ENCODE measurements around the gene DISC1. TPM values are rescaled to one million over a fixed set of nuclear protein-coding genes. Genes with fewer than 3 reads are reported as not detected.

The DISC1 gene
- total and polyA plus RNA-seq, 2 experiments from 2014 or later: 2.1 to 6.5 TPM

DNA sequence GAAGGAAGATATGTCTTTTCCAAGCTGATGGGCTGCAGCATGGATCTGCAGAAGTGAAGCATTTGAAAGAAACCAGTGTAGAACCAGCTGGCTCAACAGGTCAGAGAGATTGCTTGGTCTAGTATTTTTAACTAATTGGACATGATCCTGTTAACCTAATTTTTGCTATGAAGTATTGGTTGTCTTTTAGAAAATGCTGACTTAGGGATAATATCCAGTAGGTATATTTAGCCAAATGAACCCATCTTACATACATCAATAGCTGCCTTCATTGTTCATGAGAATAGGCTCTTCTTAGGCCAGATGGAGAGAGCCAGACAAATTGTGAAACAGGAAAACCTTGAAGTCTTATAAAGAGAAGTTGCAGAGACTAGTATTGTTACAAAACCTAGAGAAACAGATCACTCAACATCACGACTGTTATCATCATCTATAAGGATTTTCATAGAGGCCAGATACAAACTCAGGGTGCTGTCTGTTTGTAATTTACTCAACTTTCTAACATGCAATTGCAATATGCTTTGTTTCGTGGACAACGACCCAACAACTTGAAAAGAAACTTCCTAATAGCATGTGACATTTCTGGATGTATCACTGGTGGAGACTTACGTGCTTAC is 148.2 kb downstream of the DISC1 start (continued):
- TF ChIP-seq ZNF462 (CRISPR knock-in tag; IDR thresholded peaks at IDR 0.05): no peak
- no peak for TF ChIP-seq JUNB (IDR thresholded peaks at IDR 0.05; ENCODE audit: unreplicated experiment)
- no peak for TF ChIP-seq ZNF331 (CRISPR knock-in tag; IDR thresholded peaks at IDR 0.05; ENCODE audit: low read depth)
- no peak for TF ChIP-seq EZH2phosphoT487 (IDR thresholded peaks at IDR 0.05; ENCODE audit: unreplicated experiment)
- TF ChIP-seq ZNF114 (CRISPR knock-in tag; IDR thresholded peaks at IDR 0.05): no peak

DNA sequence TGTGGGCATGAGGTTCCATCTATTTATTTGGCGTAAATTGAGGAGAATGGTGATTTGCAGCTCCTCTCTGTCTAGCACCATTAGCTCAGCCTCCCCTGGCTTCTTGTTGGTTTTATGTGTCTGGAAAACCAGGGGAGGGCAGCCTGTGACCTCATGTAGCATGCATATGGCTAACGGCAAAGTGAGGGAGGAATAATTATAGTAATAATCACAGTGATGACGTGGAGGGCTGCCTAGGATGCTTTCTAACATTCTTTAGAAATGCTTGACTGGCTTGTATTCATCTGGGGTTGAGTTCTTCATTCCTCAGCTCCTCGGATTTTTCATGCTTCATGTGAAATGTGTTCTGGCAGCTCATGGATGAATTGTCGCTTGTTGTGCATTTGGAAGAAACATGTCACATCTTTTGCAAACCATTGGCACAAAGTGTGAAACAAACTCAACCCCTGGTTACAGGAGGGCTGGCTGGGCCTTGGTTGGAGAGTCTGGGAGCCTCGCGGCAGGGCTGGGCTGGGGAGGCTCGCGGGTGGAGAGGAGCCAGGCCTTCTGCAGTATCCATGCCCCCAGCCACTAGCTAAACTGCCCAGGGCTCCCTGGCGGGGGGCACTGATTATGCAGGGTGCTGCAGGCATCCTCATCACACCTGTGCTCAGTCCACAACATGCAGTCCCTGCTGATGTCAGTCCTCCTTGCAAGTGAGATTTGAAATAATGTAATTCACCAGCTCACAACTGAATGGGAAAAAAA is 149.6 kb downstream of the DISC1 start:
- H3K4me2 ChIP-seq: no peak overlapping the region
- H3K4me1 Mint-ChIP-seq: peaks cover 2% of the 10 kb centered on the region; the same call in 1 of the 3 replicates
- H3K27ac Mint-ChIP-seq: no peak overlapping the region
- TF ChIP-seq ZNF462 (CRISPR knock-in tag; IDR thresholded peaks at IDR 0.05) (no peak), ZNF331 (CRISPR knock-in tag; IDR thresholded peaks at IDR 0.05; ENCODE audit: low read depth) (no peak), EZH2phosphoT487 (IDR thresholded peaks at IDR 0.05; ENCODE audit: unreplicated experiment) (no peak), CREB1 (CRISPR knock-in tag; IDR thresholded peaks at IDR 0.05; ENCODE audit: low read depth) (no peak)

More for the DNA sequence above, 149.6 kb downstream of the DISC1 start:
- H3K9me2 ChIP-seq (ENCODE audit: insufficient read depth): no peaks in the 10 kb centered on the region
- H3K27me3 ChIP-seq (ENCODE audit: insufficient read depth): no peaks in the 10 kb centered on the region
- H3F3A ChIP-seq (replicated peaks; ENCODE audit: low read depth): no peaks in the 10 kb centered on the region
- H2AFZ ChIP-seq: no peak overlapping the region
- no peaks in the 10 kb centered on the region for H3K9me3 Mint-ChIP-seq
- H3K4me1 ChIP-seq (ENCODE audit: insufficient read depth): no peaks in the 10 kb centered on the region
- H3K27me3 Mint-ChIP-seq (ENCODE audit: insufficient read depth, low read depth, poor library complexity): no peaks in the 10 kb centered on the region
- no peaks in the 10 kb centered on the region for H3K79me2 ChIP-seq (replicated peaks; ENCODE audit: insufficient read depth)
- no peak overlapping the region for H3K27ac ChIP-seq (ENCODE audit: low read depth)
- H3K4me3 Mint-ChIP-seq: no peak overlapping the region
- ATAC-seq: no peak
- DNase-seq (ENCODE audit: low spot score): no peak
- no peaks in the 10 kb centered on the region for H3K36me3 ChIP-seq (ENCODE audit: insufficient read depth)
- H4K20me1 ChIP-seq (replicated peaks; ENCODE audit: insufficient read depth): no peaks in the 10 kb centered on the region
- no peak overlapping the region for H3K4me3 ChIP-seq
- H3K36me3 Mint-ChIP-seq (ENCODE audit: low read depth): no peaks in the 10 kb centered on the region; the same call in 2 of the 3 replicates
